GM19438 (cell line): ENCODE results near the gene MRPS2.

Experiments
- ATAC-seq: cut with Tn5 transposase; IDR thresholded peaks from one replicate; pipeline ENCODE4 v1.9.1; 2021; ENCODE audit warnings: low read depth; ENCODE audit not compliant: unreplicated experiment

Gene MRPS2

GRCh38 chr9:135480071-135480939 is 20.2 kb upstream of the MRPS2 start:
- ATAC-seq, result no peak

GRCh38 chr9:135480940-135481310 is 19.6 kb upstream of the MRPS2 start:
- ATAC-seq, result no peak

GRCh38 chr9:135482015-135482754 is 18.3 kb upstream of the MRPS2 start:
- ATAC-seq, result no peak

- ATAC-seq, result no peak
Observed at GRCh38 chr9:135484460-135485277, 15.8 kb upstream of the MRPS2 start.

- no peak for ATAC-seq
Observed at GRCh38 chr9:135485385-135485784, 15.1 kb upstream of the MRPS2 start.

- ATAC-seq, result no peak
Observed at GRCh38 chr9:135485832-135486231, 14.7 kb upstream of the MRPS2 start.

- no peak for ATAC-seq
Observed at GRCh38 chr9:135486267-135487065, 14.0 kb upstream of the MRPS2 start.

GRCh38 chr9:135487281-135488012 is 13.0 kb upstream of the MRPS2 start:
- ATAC-seq, result no peak

GRCh38 chr9:135488013-135488330 is 12.5 kb upstream of the MRPS2 start:
- no peak for ATAC-seq

GRCh38 chr9:135488527-135488926 is 12.0 kb upstream of the MRPS2 start:
- no peak for ATAC-seq

- no peak for ATAC-seq
Observed at GRCh38 chr9:135489188-135489906, 11.1 kb upstream of the MRPS2 start.

- ATAC-seq, result no peak
Observed at GRCh38 chr9:135490166-135490870, 10.2 kb upstream of the MRPS2 start.

- no peak for ATAC-seq
Observed at GRCh38 chr9:135490980-135491464, 9.5 kb upstream of the MRPS2 start.

- ATAC-seq, result no peak
Observed at GRCh38 chr9:135491764-135492163, 8.7 kb upstream of the MRPS2 start.

GRCh38 chr9:135492886-135493669 is 7.4 kb upstream of the MRPS2 start:
- ATAC-seq, result no peak

- ATAC-seq, result no peak
Observed at GRCh38 chr9:135494791-135495559, 5.5 kb upstream of the MRPS2 start.
